ENCODE results near the gene RNASET2.
"Not testable (repeated sequence)": the region's sequence is repeated elsewhere in the genome, so short reads cannot be mapped to it uniquely, and the experiment has no call there.

Gene RNASET2

GRCh38 chr6:166916824-166917223, 39.5 kb downstream of the RNASET2 start:
- no peak for DNase-seq (ENCODE audit: extremely low spot score)
- TF ChIP-seq ZNF384 (IDR thresholded peaks at IDR 0.05): no peak
- TF ChIP-seq ARNT (IDR thresholded peaks at IDR 0.05): no peak
- TF ChIP-seq LEF1 (IDR thresholded peaks at IDR 0.05; ENCODE audit: borderline replicate concordance): no peak
- no peak for TF ChIP-seq BHLHE40 (IDR thresholded peaks at IDR 0.05; ENCODE audit: borderline replicate concordance)
- TF ChIP-seq FOXK2 (IDR thresholded peaks at IDR 0.05): no peak
- TF ChIP-seq FOXM1 (IDR thresholded peaks at IDR 0.05; ENCODE audit: borderline replicate concordance): no peak
- no peak for TF ChIP-seq PKNOX1 (IDR thresholded peaks at IDR 0.05)
- TF ChIP-seq FOXA1 (IDR thresholded peaks at IDR 0.05): no peak
- TF ChIP-seq NFRKB (IDR thresholded peaks at IDR 0.05): no peak
- TF ChIP-seq TARDBP (IDR thresholded peaks at IDR 0.05): no peak
- no peak for TF ChIP-seq CTBP1 (IDR thresholded peaks at IDR 0.05; ENCODE audit: borderline replicate concordance)
- no peak for TF ChIP-seq SUZ12 (IDR thresholded peaks at IDR 0.05)
- no peak for TF ChIP-seq ELF4 (IDR thresholded peaks at IDR 0.05)
- no peak for TF ChIP-seq HDGF (IDR thresholded peaks at IDR 0.05; ENCODE audit: borderline replicate concordance)
- no peak for TF ChIP-seq L3MBTL2 (conservative IDR thresholded peaks at IDR 0.05)
- TF ChIP-seq SP1 (IDR thresholded peaks at IDR 0.05): no peak
- POLR2A ChIA-PET: no interaction called here
- CTCF ChIA-PET: no interaction called here

DNA sequence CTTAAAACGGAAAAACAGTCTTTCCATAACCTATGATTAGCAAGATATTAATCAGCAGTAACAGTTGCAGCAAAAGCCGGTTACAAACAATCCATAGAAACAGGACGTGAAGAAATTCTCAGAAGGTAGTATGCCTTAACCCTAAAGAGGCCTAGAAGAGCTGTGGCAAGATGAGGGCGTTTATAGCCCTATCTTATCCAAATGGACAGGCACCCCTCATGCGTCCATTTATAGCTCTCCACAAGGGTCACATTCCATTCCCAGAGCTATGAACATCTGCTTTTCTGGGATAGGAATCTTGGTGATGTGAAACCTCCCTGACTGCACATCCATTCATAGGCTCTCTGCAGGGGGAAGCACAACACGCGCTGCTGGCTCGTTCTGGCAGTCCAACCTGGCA, 40.9 kb downstream of the RNASET2 start:
- CTCF ChIA-PET: not testable (repeated sequence)

DNA sequence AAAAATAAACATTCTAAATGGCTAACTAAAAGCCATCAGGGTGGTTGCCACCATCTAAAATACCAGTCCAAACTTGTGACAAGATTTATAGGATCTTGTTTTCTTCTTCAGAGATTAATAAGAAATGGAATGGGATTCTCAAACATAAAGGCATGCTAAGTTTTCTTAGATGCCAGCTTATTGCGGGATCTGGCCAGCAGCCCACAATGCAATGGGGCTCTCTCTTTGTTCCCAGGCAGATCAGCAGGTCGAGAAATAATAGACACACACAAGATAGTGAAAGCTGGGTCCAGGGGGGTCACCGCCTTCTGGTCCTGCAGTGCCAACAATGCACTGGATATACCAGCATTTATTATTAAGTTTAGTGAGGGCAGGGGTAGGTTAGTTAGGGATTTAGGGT, 41.4 kb downstream of the RNASET2 start:
- CTCF ChIA-PET; DNase-seq (ENCODE audit: extremely low spot score); POLR2A ChIA-PET: not testable (repeated sequence)

More for the DNA sequence above, 40.9 kb downstream of the RNASET2 start:
- DNase-seq (ENCODE audit: extremely low spot score); POLR2A ChIA-PET: not testable (repeated sequence)

- no peak for DNase-seq (ENCODE audit: extremely low spot score)
- ChIA-PET POLR2A (no interaction called here), CTCF (no interaction called here)
- TF ChIP-seq FOXA1 (IDR thresholded peaks at IDR 0.05) (no peak), SUZ12 (IDR thresholded peaks at IDR 0.05) (no peak), HDGF (IDR thresholded peaks at IDR 0.05; ENCODE audit: borderline replicate concordance) (no peak)
Observed at GRCh38 chr6:166911248-166911677, 45.1 kb downstream of the RNASET2 start.

GRCh38 chr6:166910601-166911000, 45.7 kb downstream of the RNASET2 start:
- ChIA-PET CTCF (no interaction called here), POLR2A (no interaction called here)
- TF ChIP-seq TARDBP (IDR thresholded peaks at IDR 0.05) (no peak), L3MBTL2 (conservative IDR thresholded peaks at IDR 0.05) (no peak), SUZ12 (IDR thresholded peaks at IDR 0.05) (no peak), BHLHE40 (IDR thresholded peaks at IDR 0.05; ENCODE audit: borderline replicate concordance) (no peak), PKNOX1 (IDR thresholded peaks at IDR 0.05) (no peak), NFRKB (IDR thresholded peaks at IDR 0.05) (no peak), ELF4 (IDR thresholded peaks at IDR 0.05) (no peak), SP1 (IDR thresholded peaks at IDR 0.05) (no peak)
- no peak for DNase-seq (ENCODE audit: extremely low spot score)

DNA sequence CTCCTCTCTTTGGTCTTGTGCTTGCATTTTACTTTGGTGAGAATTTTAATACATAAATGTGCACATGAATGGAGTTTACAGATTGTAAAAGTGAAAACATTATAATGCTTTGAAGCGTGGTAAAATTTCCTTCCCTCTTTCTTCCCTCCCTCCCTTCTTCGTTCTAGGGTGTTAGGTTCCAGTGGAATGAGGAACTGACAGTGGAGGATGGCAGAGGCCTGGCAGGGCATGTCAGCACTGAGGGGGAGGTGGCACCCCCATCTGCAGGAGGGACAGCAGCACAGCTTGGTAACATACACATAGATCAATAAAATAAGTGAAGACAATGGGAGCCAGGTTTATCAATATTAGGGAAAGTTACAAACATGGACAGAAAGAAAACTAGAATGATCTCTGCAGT, 47.5 kb downstream of the RNASET2 start:
- TF ChIP-seq L3MBTL2 (conservative IDR thresholded peaks at IDR 0.05) (no peak), PKNOX1 (IDR thresholded peaks at IDR 0.05) (no peak), FOXM1 (IDR thresholded peaks at IDR 0.05; ENCODE audit: borderline replicate concordance) (no peak), TARDBP (IDR thresholded peaks at IDR 0.05) (no peak), ELF4 (IDR thresholded peaks at IDR 0.05) (no peak), CTBP1 (IDR thresholded peaks at IDR 0.05; ENCODE audit: borderline replicate concordance) (no peak), FOXK2 (IDR thresholded peaks at IDR 0.05) (no peak), ARNT (IDR thresholded peaks at IDR 0.05) (no peak), LEF1 (IDR thresholded peaks at IDR 0.05; ENCODE audit: borderline replicate concordance) (no peak), SP1 (IDR thresholded peaks at IDR 0.05) (no peak), ZNF384 (IDR thresholded peaks at IDR 0.05) (no peak), FOXA1 (IDR thresholded peaks at IDR 0.05) (no peak), SUZ12 (IDR thresholded peaks at IDR 0.05) (no peak), BHLHE40 (IDR thresholded peaks at IDR 0.05; ENCODE audit: borderline replicate concordance) (no peak), NFRKB (IDR thresholded peaks at IDR 0.05) (no peak)
- DNase-seq (ENCODE audit: extremely low spot score): no peak
- ChIA-PET CTCF (no interaction called here), POLR2A (no interaction called here)

- TF ChIP-seq FOXM1 (IDR thresholded peaks at IDR 0.05; ENCODE audit: borderline replicate concordance): no peak
- TF ChIP-seq HDGF (IDR thresholded peaks at IDR 0.05; ENCODE audit: borderline replicate concordance): no peak
- TF ChIP-seq CTBP1 (IDR thresholded peaks at IDR 0.05; ENCODE audit: borderline replicate concordance): no peak
- no peak for TF ChIP-seq FOXA1 (IDR thresholded peaks at IDR 0.05)
- no peak for TF ChIP-seq SP1 (IDR thresholded peaks at IDR 0.05)
- no peak for TF ChIP-seq BHLHE40 (IDR thresholded peaks at IDR 0.05; ENCODE audit: borderline replicate concordance)
- no peak for TF ChIP-seq FOXK2 (IDR thresholded peaks at IDR 0.05)
- no peak for TF ChIP-seq L3MBTL2 (conservative IDR thresholded peaks at IDR 0.05)
- DNase-seq (ENCODE audit: extremely low spot score): no peak
- POLR2A ChIA-PET: no interaction called here
- CTCF ChIA-PET: no interaction called here
Observed at GRCh38 chr6:166907871-166908806, 48.2 kb downstream of the RNASET2 start.
